HG03571 (cell line): ENCODE results near the gene ELP6.

Experiments
- ATAC-seq: cut with Tn5 transposase; IDR thresholded peaks from one replicate; pipeline ENCODE4 v1.9.1; 2021; ENCODE audit not compliant: unreplicated experiment

The ELP6 gene, protein sequence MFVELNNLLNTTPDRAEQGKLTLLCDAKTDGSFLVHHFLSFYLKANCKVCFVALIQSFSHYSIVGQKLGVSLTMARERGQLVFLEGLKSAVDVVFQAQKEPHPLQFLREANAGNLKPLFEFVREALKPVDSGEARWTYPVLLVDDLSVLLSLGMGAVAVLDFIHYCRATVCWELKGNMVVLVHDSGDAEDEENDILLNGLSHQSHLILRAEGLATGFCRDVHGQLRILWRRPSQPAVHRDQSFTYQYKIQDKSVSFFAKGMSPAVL

DNA sequence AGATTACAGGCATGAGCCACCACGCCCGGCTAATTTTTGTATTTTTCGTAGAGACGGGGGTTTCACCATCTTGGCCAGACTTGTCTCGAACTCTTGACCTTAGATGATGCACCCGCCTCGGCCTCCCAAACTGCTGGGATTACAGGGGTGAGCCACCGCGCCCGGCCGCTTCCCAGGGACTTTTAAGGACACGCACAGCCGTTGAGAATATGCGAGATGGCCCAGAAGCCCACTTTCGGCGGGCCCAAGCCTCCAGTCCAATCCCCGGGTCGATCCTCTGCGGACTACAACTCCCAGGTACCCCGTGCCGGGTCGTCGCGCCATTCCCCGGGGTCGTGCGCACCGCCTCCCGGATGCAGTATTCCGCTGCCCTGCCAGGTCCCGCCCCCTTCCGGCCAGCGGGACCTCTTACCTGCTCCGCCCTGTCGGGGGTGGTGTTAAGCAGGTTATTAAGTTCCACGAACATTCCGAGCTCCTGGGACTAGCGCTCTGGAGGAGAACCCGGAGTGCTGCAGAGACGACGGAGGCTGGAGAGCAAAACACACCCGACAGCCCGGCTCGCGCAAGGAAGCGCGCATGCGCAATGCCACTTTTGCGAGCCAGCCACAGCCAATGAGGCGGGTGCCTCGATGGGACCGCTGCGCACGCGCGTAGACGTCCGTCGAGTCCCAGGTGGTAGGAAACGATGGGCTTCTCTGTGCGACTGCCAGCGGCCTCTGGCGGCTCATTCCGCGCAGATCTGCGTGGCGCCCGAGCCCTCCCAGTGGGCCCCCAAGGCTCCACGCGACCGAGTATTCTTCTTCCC, at the start of gene ELP6:
ELP6 (minus strand) TSS at position 588 of the 805 bp plus-strand sequence; CDS start at position 466, 122 bp downstream.
- peak; percentile 95 for ATAC-seq

DNA sequence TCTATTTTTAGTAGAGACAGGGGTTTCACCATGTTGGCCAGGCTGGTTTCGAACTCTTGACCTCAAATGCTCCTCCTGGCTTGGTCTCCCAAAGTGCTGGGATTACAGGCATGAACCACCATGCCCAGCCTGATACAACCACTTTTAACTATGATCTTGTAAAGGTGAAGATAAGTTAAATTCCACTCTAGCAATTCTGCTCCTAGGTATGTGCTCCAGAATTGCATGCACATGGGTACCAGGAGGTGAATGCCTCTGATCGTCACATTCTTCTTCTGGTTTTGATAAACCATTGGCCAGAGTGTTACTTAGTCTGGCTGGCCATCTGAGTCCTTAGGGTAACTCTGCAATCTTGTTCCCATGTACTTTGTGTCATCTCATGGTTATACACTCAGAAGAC, 42.8 kb upstream of the ELP6 start:
- ATAC-seq, result no peak

DNA sequence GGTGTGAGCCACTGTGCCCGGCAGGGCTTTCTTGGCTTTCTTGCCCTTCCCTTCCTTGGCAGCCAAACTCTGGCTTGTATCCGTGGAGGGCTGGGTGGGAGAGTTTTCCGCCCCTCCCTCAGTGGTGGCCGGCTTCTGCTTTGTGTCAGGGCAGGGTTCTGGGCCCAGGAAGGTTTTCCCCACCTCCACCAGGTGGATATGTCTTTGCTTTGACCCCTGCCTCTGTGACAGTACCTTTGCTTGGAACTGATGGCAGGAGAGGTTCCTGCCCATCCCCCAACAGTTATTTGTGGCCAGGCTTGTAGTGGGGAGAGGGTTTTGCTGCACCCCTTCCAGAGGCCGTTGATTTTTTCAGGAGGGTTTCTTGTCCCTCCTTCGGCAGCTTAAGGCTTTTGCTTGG, 40.8 kb upstream of the ELP6 start:
- no peak for ATAC-seq

DNA sequence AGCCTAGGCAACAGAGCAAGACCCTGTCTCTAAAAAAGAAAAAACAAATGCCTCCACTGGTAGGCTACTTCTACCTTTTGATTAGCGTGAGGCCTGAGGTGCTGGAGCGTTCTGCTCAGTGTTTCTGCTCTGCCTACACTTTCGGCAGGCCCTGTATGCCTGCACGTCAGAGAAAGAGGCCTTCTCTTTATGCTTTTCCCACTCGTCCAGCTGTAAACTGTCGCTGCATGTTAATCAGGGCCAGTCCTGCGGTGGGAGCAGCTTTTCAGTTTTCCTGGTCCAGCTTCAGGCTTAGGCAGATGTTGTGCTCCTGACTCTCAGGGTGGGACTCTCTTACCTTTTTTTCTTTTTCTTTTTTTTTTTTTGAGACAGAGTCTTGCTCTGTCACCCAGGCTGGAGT, 39.9 kb upstream of the ELP6 start:
- ATAC-seq, result no peak

DNA sequence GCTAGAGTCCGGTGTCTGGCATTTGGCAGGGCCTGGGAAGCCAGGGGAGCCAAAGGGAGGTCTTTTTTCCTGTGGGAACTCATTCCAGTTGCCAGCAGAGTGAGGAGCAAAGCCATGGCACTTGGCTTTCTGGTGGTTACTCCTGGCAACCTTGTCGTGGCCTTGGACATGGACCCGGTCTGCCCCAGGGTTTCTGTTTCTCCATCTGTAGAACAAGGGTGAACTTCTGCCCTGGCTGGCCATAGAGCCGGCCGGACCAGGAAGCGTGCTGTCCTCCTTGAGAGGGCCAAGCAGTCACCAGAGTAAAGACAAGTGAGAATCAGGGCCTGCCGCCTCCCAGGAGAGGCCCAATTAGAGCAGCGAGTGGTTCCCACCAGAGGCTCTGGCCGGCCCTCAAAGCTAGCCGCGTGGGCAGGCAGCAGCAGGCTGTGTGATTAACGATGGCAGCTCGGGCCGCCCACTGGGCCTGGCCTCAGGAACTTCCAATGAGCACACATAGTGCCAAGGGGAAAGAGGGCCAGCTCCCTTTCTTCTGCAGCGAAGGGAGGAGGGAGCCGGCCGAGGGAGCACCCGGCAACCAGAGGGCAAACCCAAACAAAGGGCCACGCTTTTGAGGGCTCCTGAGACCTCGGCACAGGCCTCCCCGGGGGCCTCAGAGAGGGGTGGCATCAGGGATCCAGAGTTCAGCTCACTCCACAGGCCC, 29.1 kb upstream of the ELP6 start:
- ATAC-seq, result no peak

DNA sequence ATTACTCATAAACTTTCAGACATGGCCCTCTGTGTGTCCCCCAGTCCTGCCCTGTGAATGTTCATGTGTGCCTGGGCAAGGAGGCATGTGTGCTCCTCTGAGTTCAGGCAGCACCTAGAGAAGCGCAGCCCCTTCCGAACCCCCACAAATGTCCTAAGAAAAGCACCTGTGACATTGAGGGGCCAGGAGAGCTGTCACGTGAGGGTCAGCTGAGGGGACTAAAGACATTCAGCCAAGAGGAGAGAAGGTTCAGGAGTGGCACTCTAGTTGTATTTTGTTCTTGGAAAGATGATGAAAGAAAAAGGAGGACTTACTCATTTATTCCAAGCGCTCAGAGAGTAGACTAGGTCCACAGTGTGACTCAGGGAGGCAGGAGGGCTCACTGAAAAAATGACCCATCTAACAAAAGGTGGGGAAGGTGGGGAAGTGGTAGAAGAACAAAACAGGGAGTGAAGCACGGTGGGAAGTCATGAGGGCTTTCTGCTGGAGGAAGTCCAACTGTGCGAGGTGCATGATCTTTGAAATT, 28.1 kb upstream of the ELP6 start:
- ATAC-seq, result no peak

DNA sequence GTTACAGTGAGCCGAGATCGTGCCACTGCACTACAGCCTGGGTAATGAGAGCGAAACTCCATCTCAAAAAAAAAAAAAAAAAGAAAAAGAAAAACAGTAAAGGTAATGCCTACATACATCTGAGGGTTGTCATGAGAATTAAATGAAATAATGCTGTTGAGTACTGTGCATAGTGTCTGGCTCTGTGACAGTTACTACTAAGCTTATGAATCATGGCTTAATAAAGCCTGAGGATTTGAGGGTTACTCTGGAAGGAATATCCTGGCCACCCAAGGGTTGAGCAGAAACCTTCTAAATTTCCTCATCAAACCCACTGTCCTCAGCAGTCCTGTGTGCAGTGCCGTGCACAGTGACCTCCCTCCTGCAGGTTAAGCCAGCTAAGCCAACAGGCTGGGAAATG, 26.8 kb upstream of the ELP6 start:
- ATAC-seq, result no peak

DNA sequence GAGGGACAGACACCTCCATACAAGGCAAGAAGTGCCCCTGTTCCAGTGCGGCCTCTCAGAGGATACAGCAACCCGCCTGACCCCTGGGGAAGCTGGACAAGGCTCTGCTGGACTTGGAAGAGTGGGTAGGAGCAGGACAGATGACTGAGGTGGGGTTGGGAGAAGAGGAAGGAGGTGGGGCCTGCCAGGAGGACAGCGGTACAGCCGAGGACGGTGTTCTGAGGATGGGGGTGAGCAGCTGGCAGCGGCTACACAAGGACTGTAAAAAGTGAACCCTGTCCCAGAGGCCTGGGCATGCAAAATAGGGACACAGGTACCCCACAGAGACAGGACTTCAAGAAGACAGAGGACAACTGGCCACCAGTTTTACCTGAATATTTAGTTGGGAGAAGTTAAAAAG, 23.5 kb upstream of the ELP6 start:
- no peak for ATAC-seq

DNA sequence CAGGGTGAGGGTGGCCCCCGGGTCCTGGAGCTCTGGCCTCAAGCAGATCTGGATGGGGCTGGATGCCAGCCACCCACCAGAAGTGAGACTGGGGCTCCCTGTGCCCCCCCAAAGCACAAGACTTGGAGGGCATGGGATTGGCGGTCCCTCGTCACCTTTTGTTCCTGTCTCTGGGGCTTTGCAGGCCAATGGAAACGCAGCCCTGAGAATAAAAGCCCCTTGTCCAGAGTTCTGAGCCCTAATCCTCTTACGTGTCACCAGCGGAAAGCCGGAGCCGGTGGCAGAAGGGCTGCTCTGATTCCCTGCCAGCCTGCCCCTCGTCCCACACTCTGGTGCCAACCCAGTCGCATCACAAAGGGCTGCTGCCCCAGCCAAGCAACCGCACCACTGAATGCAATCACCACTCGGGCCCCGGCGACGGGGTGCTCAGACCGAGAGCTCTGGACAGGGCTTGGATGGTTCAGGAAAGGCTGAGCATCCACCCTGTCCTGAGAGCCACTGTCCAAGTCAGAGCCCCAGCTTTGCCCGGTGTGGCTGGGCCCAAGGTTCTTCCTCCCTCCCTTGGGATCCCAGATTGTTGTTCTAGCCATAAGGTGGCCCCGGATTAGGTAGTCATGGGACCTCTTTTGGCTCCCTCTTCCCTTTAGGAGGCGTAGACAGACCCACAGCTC, 22.8 kb upstream of the ELP6 start:
- ATAC-seq, result no peak

DNA sequence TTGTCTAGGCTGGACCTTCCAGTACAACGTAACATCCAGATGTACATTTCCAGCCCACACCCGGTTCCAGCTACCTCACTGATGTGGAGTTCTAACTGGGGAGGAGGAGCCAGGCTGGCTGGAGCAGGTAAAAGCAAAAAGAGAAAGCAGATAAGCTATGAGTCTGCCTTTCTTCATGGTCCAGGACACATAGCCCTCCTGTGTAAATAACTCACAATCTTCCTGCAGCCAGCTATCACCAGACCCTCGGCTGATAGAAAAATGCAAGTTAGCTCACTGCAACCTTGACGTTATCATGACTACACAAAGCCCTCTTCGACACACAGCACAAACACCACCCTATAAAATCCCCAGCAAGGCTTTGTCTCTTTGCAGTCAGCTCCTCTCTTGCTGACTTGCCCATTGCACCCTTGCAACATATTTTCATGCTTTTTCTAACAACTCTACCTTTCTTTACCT, 20.5 kb upstream of the ELP6 start:
- ATAC-seq, result no peak

DNA sequence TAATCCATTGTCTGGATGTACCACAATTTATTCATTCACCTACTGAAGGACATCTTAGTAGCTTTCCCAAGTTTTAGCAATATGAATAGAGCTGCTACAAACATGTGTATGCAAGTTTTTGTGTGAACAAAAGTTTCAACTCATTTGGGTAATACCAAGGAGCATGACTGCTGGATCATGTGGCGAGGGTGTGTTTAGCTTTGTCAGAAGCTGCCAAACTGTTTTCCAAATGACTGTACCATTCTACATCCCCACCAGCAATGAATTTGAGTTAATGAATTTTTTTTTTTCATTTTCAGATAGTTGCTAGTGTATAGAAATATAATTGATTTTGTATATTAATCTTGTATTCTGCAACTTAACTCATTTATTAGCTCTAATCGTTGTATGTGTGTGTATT, 20.0 kb upstream of the ELP6 start:
- ATAC-seq, result no peak

DNA sequence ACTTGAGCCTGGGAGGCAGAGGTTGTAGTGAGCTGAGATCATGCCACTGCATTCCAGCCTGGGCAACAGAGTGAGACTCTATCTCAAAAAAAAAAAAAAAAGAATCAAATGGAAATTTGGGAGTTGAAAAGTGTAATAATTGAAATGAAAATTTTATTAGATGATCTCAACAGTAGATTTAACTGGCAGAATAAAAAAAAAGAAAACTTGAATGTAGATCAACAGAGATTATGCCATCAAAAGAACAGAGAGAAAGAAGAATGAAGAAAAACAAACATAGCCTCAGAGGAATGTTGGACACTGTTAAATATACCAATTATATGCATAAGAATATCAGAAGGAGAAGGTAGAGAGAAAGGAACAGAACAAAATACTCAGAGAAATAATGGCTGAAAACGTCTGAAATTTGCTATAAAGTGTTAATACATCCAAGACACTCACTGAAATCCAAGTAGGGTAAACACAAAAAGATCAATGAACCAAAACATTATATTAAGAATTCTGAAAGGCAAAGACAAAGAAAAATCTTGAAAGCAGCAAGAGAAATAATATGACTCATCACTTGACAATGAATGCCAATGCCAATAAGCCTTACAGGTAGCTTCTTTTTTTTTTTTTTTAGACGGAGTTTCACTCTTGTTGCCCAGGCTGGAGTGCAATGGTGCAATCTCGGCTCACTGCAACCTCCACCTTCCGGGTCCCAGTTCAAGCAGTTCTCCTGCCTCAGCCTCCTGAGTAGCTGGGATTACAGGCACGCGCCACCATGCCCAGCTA, 14.6 kb upstream of the ELP6 start:
- ATAC-seq, result no peak

DNA sequence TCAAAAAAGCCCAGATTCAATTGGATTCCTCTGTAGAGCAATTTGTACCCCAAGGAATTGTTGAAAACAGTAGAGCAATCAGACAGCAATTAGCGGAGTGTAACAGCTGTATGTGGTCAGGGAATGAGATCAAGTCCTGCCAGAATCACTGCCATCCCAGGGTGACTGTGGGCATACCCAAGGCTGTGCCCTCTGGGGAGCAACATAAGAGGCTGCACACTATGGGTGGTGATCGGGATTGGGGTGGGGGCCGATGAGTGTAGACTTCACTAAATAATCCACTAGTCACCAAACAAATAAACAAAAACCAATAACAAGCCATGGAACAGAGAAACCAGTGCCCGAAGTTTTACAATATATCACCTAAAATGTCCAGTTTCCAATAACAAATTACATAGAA, 12.1 kb upstream of the ELP6 start:
- ATAC-seq, result no peak

DNA sequence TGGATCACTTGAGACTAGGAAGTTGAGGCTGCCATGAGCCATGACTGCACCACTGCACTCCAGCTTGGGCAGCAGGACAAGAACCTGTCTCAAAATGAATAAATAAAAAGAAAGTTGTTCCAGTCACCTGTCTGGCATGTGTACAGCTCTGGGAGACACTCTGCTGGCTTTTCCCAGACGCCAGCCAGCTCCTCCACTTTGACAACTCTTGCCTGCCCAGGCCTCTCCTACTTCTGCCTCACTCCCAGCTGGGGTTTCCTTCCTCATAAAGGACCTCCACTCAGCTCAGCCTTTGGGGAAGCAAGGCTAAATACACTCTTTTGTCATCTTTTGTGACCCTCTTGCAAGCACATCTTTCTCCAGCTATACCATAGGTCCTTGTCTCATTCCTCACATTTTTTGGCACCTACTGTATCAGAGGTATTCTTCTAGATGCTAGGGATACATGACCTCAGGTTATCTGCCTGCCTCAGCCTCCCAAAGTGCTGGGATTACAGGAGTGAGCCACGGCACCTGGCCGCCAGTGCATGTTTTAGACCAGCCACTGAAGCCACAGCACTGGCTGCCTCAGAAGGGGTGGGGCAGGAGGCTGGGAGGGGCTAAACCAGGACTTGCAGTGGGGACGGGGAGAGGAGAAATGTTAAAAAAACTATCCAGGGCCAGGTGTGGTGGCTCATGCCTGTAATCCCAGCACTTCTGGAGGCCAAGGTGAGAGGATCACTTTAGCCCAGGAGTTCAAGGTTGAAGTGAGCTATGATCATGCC, 10.0 kb upstream of the ELP6 start:
- no peak for ATAC-seq

DNA sequence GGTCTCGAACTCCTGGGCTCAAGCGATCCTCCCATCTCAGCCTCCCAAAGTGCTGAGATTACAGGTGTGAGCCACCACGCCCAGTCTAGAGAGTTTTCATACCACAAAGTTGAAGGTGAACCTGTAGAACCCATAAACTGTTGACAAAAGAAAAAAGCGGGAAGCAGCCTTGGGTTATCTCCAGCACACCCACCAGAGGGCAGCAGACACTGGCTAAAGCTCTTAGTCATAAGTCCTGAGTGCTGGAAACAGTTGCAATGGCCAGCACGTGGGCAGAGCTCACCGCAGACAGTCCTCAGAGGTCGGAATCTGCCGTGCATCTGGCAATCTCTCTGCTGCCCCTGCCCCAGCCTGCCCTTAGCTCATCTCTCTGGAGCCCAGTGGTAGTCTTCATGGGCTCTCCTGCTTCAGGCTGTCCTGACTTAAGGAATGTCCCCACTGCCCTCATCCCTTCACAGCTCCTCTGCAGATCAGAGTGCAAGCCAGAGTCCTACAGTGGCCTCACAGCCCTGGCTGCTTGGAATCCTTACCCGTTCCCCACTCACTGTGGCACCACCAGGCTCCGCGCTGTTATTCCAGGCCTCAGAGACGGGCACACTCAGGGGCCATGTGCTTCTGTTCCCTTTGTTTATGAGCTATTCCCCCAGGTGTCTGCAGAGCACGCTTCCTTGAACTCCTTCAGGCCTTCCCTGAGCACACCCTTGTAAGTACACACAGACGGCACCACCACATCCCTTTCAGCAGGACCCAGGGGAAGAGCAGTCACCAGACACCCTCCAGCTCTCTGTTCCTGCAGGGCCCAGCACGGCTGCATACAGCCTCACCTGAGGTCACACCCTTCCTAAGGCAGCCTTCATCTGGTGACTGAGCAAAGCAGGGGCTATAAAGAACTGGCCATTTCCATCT, 8.8 kb upstream of the ELP6 start:
- peak; percentile 82 for ATAC-seq

DNA sequence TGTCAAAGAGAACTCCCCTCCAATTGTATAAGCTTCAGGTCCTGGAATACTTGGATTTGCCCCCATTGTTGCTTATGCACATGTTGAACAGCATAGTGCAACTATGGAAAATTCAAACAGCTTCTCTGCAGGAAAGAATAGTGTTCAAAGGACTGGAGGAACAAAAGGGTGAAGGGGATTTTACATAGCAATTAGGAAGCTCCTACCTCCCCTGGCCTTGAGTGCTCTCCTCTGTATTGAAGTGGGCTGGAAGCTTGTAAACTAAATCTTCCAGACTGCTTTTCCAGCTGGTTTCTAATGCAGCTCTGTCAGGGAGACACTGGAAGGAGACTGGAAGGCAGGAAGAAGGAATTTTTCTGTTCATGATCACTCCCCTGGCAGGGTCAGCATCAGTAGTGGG, 7.2 kb upstream of the ELP6 start:
- ATAC-seq, result no peak

DNA sequence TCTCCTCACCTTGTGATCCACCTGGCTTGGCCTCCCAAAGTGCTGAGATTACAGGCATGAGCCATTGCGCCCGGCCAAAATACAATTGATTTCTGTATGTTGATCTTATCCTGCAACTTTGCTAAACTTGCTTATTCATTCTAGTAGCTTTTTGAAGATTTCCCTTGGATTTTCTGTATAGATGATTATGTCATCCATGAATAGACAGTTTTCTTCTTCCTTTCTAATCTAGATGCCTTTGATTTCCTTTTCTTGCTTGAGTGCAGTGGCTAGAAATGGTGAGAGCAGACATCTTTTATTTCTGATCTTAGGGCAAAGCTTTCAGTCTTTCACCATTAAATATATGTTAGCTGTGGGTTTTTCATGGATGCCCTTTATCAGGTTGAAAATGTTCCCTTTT, 4.4 kb upstream of the ELP6 start:
- no peak for ATAC-seq

DNA sequence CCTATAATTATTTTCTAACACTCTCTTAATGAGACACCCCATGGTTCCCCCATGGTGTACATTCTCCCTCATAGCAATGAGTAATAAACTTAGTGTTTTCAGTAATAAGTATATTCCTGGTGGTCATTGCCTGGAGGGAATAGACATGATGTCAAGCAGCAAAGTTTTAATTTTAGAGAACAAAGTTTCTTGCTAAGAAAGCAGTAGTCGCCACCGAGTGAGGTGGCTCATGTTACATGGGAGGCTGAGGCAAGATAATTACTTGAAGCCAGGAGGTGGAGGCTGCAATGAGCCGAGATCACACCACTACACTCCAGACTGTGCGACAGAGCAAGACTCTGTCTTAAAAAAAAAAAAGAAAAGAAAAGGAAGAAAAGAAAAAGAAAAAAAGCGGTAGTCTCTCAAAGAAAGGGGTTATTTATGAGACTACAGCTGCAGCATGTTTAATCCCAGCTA, 2.4 kb upstream of the ELP6 start:
- ATAC-seq, result no peak

DNA sequence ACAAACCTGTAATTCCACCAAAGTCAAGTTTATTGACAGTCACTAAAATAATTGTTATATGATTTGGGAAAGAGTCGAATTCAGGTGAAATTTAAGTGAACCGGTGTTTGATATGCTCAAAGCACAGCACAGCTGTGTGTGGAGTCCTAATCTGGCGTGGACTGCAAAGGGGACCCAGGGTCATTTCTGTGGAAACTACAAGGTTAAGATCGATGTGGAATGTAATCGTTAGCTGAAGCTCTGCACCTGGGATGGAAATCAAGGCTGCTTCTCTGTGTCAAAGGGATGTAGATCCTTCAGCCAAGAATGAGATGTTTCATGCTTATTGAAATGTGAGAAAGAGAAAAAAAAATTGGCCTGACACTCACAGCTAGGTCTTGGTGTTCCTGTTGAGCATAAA, 1.6 kb upstream of the ELP6 start:
- no peak for ATAC-seq
